ENCODE measurements around the gene FBXL3. TPM values are rescaled to one million over a fixed set of nuclear protein-coding genes. Genes with fewer than 3 reads are reported as not detected.

FBXL3 gene
- total RNA-seq, 2 donors from 2014 or later = 74.3 to 81.2 TPM

DNA sequence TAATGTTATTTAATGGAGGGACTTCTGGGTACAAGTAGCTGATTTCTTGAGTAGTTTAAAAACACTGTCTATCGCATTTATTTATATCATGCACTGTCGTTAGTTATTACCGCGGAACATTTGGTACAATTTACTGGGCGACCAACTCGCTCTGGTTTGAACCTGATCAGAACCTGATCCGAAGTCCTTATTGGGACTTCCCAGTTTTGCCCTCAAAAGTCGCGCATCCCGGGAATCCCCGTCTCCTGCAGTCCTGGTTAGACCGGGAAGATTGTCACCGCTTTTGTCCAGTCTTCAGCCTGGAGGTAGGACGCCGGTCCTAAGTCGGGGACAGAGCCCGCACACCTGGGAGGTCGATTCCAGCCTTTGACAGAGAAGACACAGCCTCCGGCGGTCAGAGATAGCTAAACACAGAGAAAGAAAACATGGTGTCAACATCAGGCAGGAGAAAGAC lies 34.4 kb downstream of the FBXL3 start:
- H3K4me1 Mint-ChIP-seq = peaks cover 38% of the 10 kb centered on the region
- DNase-seq (peak in 2 of 3 donors; percentile 11 to 15), ATAC-seq (no peak)
- peak overlapping the region; percentile 98 for H3K27ac Mint-ChIP-seq
- peak overlapping the region; percentile 96 for H3K4me3 Mint-ChIP-seq
- no peaks in the 10 kb centered on the region for H3K27me3 Mint-ChIP-seq
- peaks cover 5% of the 10 kb centered on the region for H3K36me3 Mint-ChIP-seq (ENCODE audit: low read depth)
- no peaks in the 10 kb centered on the region for H3K9me3 ChIP-seq (ENCODE audit: control insufficient read depth, low read length, poor library complexity, severe bottlenecking)

DNA sequence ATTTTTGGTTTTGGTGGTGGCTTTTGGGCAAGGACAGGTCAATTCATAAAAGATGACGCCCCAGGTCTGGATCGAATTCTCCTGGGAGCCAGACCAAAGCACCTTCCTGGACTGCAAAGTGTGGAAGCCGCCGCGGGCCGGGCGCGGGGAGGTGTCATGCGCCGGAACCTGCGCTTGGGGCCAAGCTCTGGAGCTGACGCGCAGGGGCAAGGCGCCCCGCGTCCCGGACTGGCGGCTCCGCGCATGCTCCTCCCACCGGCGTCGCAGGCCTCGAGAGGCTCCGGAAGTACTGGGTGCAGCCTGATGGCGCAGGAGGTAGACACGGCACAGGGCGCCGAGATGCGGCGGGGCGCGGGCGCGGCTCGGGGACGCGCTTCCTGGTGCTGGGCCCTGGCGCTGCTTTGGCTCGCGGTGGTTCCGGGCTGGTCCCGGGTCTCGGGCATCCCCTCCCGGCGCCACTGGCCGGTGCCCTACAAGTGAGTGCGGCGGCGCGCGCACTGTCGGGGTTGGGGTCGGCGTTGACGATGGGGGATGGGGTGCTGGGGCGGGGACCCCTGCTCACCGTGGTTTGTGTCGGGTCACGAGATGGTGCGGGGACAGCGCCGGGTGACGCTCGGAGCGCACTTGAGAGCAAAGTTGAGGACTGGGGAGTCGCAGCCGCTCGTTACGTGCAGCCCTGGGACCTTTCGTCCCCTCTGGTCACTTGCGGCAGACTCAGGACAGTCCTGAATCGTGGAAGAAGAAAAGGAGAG lies 35.0 kb downstream of the FBXL3 start, which contains the start of gene CLN5:
Gene CLN5, plus strand, starts transcription at position 286 of the 752 bp plus-strand sequence. Its CDS starts 18 bp downstream, at position 304.
- H3K4me1 Mint-ChIP-seq = peaks cover 38% of the 10 kb centered on the region
- peak within 1 kb of the TSS; percentile 96 for H3K4me3 Mint-ChIP-seq
- ATAC-seq = peak; percentile 83
- no peaks in the 10 kb centered on the region for H3K9me3 ChIP-seq (ENCODE audit: control insufficient read depth, low read length, poor library complexity, severe bottlenecking)
- H3K36me3 Mint-ChIP-seq (ENCODE audit: low read depth) = peaks cover 5% of the 10 kb centered on the region
- peak within 1 kb of the TSS; percentile 98 for H3K27ac Mint-ChIP-seq
- H3K27me3 Mint-ChIP-seq = no peaks in the 10 kb centered on the region
- DNase-seq = peak; percentile 95

DNA sequence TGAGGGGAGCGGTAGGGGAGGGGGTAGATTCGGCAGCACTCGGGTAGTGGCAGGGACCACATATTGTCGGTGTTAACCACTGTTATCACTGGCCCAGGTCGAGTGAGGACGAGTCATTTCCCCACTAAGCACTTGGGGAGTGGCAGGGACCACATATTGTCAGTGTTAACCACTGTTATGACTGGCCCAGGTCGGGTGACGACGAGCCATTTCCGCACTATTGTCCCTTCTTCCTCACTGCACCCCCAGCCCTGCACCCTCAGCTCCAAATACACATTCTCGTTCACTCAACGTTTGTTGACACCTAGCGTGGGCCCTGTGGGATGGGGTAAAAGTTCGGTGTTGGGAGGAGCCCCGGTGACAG lies 35.5 kb downstream of the FBXL3 start:
- H3K4me3 Mint-ChIP-seq = peak overlapping the region; percentile 96
- DNase-seq = peak; percentile 50 to 70 (median 62)
- H3K4me1 Mint-ChIP-seq = peaks cover 35% of the 10 kb centered on the region
- peak overlapping the region; percentile 98 for H3K27ac Mint-ChIP-seq
- ATAC-seq = peak; percentile 77
- H3K9me3 ChIP-seq (ENCODE audit: control insufficient read depth, low read length, poor library complexity, severe bottlenecking) = no peaks in the 10 kb centered on the region
- H3K36me3 Mint-ChIP-seq (ENCODE audit: low read depth) = peaks cover 5% of the 10 kb centered on the region
- peaks cover 3% of the 10 kb centered on the region for H3K27me3 Mint-ChIP-seq

DNA sequence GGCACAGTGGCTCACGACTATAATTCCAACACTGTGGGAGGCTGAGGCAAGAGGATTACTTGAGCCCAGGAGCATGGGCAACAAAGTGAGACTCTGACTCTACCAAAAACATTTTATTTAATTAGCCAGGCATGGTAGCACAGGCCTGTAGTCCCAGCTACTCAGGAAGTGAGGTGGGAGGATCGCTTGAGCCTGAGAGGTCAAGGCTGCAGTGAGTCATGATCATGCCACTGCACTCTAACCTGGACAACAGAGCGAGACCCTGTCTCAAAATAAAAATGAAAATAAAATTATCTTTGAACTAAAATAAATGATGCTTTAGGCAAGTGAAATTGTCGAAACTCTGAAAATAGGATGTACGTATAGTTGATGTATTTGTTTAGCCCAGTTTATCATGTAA lies 43.3 kb downstream of the FBXL3 start:
- Mint-ChIP-seq H3K27me3 (peaks cover 39% of the 10 kb centered on the region), H3K36me3 (ENCODE audit: low read depth) (no peaks in the 10 kb centered on the region), H3K27ac (no peak overlapping the region), H3K4me1 (peaks cover 8% of the 10 kb centered on the region), H3K4me3 (no peak overlapping the region)
- no peak for DNase-seq
- ATAC-seq = no peak
- H3K9me3 ChIP-seq (ENCODE audit: control insufficient read depth, low read length, poor library complexity, severe bottlenecking) = no peaks in the 10 kb centered on the region

DNA sequence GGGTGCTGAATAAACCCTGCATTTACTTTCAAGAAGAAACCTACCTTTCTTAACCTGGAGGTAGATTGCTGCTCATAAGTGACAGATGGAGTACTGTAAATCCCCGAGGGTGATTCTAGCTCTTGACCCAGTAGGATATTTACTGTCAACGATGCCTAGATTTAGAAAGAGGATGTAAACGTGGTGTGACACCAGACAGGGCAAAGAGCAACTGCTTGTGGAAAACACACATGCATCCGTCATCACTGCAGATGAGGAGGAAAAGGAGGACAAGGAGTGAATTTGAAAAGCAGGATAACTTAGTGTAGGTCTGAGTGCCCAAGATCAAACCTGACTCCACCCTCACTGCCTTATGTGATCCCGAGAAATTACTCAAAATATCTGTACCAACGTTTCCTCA lies 44.9 kb downstream of the FBXL3 start:
- Mint-ChIP-seq H3K36me3 (ENCODE audit: low read depth) (no peaks in the 10 kb centered on the region), H3K4me1 (peaks cover 8% of the 10 kb centered on the region), H3K27me3 (peaks cover 39% of the 10 kb centered on the region), H3K27ac (no peak overlapping the region), H3K4me3 (no peak overlapping the region)
- DNase-seq (no peak), ATAC-seq (no peak)
- no peaks in the 10 kb centered on the region for H3K9me3 ChIP-seq (ENCODE audit: control insufficient read depth, low read length, poor library complexity, severe bottlenecking)

DNA sequence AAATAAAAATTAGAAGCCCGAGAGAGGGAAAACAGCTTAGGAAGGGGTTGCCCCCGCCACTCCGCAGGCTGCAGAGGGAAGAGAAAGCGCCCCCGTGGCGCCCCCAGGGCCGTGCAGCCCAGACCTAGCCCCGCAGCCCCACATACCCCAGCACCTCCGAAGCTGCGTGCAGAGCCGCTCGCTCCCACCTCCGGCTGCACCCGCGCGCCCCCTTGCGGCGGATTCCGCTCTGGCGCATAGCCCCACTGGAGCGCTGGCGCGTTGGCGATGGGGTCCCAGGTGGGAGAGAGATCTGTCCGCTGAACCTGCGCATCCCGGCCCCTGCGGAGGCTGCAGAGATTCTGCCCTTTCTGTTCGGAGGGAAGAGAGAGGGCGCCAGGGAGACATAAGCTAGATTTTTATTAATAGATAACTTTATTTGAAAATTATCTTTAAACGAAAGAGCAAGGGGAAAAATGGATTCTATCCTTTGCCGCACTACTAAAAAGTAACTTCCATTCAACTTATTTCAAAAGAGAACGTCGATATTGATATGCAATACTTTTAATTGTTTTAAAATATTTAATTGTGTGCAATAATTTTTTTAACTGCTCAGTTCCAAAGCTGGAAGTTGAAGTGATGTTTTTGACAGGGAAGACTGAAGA lies 46.8 kb downstream of the FBXL3 start:
- peak; percentile 98 for ATAC-seq
- peak; percentile 79 to 90 (median 90) for DNase-seq
- H3K27ac Mint-ChIP-seq = no peak overlapping the region
- H3K9me3 ChIP-seq (ENCODE audit: control insufficient read depth, low read length, poor library complexity, severe bottlenecking) = no peaks in the 10 kb centered on the region
- peaks cover 34% of the 10 kb centered on the region for H3K27me3 Mint-ChIP-seq
- peaks cover 2% of the 10 kb centered on the region for H3K36me3 Mint-ChIP-seq (ENCODE audit: low read depth)
- peak overlapping the region; percentile 80 for H3K4me3 Mint-ChIP-seq
- H3K4me1 Mint-ChIP-seq = peaks cover 9% of the 10 kb centered on the region

DNA sequence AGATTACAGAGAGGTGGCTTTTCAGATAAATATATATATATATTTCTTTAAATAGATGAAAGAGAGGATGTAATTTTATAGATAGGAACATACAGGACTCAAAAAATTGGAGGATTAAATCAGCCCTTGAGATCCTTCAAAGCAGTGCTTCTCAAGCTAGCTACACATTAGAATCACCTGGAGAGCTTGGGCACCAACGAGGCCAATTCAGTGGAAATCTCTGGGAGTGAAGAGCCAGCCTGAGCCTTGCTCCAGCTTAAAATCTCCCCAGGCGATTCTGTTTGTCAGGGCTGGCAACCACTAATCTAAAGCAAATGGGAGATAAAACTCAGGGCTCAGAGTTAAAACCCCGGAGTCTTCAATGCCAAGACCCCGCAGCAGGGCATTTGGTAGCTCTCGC lies 50.0 kb downstream of the FBXL3 start:
- Mint-ChIP-seq H3K4me3 (no peak overlapping the region), H3K36me3 (ENCODE audit: low read depth) (peaks cover 2% of the 10 kb centered on the region), H3K27me3 (peaks cover 45% of the 10 kb centered on the region), H3K27ac (no peak overlapping the region), H3K4me1 (peaks cover 15% of the 10 kb centered on the region)
- H3K9me3 ChIP-seq (ENCODE audit: control insufficient read depth, low read length, poor library complexity, severe bottlenecking) = no peaks in the 10 kb centered on the region
- ATAC-seq = no peak
- no peak for DNase-seq

DNA sequence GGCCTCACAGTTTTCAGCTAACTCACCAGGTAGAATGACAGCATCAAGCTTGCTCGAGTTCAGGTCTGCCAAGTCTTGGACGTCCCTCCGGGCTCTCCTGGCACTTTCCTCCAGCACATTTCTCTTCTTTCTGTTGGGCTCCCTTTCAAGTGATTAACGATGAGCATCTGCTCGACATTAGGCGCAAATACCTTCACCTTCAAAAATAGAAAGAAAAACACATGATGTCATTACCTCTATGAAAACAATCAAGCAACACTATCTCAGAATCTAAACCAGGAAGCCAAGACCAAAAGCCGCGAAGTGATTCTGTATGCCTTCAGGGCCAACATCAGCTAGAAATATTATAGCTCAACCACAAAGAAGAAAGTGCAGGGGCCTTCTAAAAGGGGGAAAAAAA lies 50.5 kb downstream of the FBXL3 start:
- Mint-ChIP-seq H3K4me1 (peaks cover 17% of the 10 kb centered on the region), H3K27me3 (peaks cover 45% of the 10 kb centered on the region), H3K27ac (no peak overlapping the region), H3K36me3 (ENCODE audit: low read depth) (peaks cover 2% of the 10 kb centered on the region), H3K4me3 (no peak overlapping the region)
- ATAC-seq (peak; percentile 63), DNase-seq (no peak)
- no peaks in the 10 kb centered on the region for H3K9me3 ChIP-seq (ENCODE audit: control insufficient read depth, low read length, poor library complexity, severe bottlenecking)

DNA sequence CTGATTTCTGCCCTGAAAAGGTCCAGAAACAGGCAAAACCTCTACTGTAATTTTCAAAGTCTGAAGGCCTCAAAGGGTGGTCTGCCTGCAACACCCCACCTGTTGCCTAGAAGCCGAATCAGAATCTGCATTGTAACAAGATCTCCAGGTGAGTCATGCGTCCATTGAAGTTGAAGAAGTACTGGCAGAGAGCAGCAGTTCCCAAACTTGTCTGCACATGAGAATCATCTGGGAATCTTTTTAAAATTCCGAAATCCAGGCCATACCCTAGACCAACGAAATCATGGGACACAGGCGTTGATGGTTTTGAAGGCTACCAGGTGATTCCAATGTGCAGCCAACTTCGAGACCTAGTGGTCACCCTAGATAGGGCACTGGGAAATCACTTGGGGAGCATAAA lies 51.1 kb downstream of the FBXL3 start:
- H3K4me3 Mint-ChIP-seq = no peak overlapping the region
- no peaks in the 10 kb centered on the region for H3K9me3 ChIP-seq (ENCODE audit: control insufficient read depth, low read length, poor library complexity, severe bottlenecking)
- ATAC-seq = no peak
- H3K36me3 Mint-ChIP-seq (ENCODE audit: low read depth) = peaks cover 2% of the 10 kb centered on the region
- peaks cover 41% of the 10 kb centered on the region for H3K27me3 Mint-ChIP-seq
- DNase-seq = no peak
- H3K4me1 Mint-ChIP-seq = peaks cover 17% of the 10 kb centered on the region
- H3K27ac Mint-ChIP-seq = no peak overlapping the region

DNA sequence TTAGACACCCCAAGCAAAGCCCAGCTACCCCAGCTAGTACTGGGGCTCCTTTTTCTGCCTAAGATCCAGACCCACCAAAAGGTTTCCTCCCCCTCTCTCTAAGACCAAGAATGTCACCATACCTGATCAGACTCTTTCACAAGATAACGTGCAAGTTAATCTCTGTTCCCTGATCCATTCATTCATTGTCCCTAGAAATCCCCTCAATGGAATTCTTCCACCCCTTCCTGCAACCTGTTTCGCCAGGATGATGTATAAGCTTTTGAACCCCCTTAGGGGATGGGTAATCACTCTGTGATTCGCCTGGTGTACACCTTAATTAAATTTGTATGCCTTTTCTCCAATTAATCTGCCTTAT lies 52.4 kb downstream of the FBXL3 start:
- no peaks in the 10 kb centered on the region for H3K9me3 ChIP-seq (ENCODE audit: control insufficient read depth, low read length, poor library complexity, severe bottlenecking)
- H3K27me3 Mint-ChIP-seq = peaks cover 53% of the 10 kb centered on the region
- peaks cover 14% of the 10 kb centered on the region for H3K4me1 Mint-ChIP-seq
- no peak overlapping the region for H3K27ac Mint-ChIP-seq
- no peak overlapping the region for H3K4me3 Mint-ChIP-seq
- no peak for DNase-seq
- ATAC-seq = no peak
- peaks cover 2% of the 10 kb centered on the region for H3K36me3 Mint-ChIP-seq (ENCODE audit: low read depth)

DNA sequence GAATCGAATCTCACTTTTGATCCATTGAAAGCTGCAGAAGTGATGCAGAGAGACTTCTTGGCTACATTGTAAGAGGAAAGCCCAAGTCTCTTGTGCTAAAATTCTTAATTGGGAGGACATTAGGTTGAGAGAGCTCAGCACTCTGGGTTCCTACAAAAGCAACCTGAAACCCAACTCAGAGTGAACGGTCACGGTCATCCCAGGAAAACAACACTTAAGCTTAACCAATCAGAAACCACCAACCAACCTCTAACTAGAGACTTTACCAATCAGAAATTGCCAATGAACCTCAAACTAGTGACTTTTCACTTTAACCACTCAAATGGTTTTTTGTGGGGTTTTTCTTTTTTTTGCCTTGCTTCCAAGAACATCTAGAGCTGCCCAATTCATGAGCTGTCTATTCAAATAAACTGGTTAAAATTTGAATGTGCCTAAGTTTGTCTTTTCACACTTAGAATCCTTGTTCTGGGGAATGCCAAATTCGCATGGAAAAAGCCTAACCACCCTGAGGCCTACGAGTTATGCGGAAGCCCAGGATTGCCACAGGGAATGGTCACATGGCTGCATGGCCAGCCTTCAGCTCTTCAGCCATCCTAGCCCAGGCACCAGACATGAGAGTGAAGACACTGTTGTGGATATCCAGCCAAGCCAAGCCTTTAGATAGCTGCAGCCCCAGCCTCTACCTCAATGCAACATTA lies 52.9 kb downstream of the FBXL3 start:
- ATAC-seq (no peak), DNase-seq (no peak)
- Mint-ChIP-seq H3K4me3 (no peak overlapping the region), H3K27me3 (peaks cover 57% of the 10 kb centered on the region), H3K4me1 (peaks cover 14% of the 10 kb centered on the region), H3K36me3 (ENCODE audit: low read depth) (peaks cover 2% of the 10 kb centered on the region), H3K27ac (no peak overlapping the region)
- H3K9me3 ChIP-seq (ENCODE audit: control insufficient read depth, low read length, poor library complexity, severe bottlenecking) = no peaks in the 10 kb centered on the region

DNA sequence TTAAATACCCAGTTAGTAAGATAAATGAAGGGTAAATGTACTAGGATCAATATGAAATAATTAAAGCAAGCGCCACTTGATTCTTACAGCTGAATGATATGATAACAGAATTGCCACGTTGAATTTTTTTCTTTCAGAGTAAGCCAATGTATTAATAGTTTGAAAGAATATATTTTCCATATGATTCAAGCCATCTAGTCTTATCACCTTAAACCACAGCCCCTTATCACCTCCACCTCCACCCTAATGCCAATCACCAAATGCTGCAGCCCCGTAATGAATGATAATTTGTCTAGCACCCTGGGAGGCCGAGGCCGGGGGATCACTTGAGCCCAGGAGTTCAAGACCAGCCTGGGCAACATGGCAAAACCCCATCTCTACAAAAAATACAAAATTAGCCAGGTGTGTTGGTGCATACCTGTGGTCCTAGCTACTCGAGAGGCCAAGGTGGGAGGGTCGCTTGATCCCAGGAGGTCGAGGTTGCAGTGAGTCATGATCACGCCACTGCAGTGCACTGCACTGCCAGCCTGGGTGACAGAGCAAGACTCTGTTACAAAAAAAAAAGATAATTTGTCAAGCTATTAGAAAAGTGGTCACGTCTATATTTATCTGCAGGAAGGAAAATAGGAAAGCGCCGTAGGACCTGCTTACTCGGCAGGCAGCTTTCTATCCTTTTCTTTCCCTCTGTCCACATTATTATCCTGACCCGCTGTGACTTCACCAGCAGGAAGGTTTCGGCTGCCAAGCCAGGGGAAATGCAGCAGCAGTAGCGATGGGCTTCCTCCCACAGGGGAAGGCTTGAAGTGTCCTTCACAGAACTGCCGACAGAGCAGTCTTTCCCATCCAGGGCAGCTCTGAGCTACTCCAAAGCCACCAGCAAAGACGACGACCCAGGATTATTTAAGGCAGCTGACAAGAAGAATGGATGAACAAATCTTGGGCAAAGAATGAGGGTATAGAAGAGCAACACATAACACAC lies 54.8 kb downstream of the FBXL3 start:
- Mint-ChIP-seq H3K36me3 (ENCODE audit: low read depth) (peaks cover 2% of the 10 kb centered on the region), H3K27ac (no peak overlapping the region), H3K4me3 (no peak overlapping the region), H3K4me1 (peaks cover 11% of the 10 kb centered on the region), H3K27me3 (peaks cover 68% of the 10 kb centered on the region)
- no peak for ATAC-seq
- H3K9me3 ChIP-seq (ENCODE audit: control insufficient read depth, low read length, poor library complexity, severe bottlenecking) = no peaks in the 10 kb centered on the region
- DNase-seq = no peak
